Activated naive CD4-positive, alpha-beta T cell treated with anti-CD3 and anti-CD28 coated beads, Interleukin-2, amount 50 U/mL, for 24 hours (primary cell): ENCODE data around the gene GLYATL1B.
"Not testable (repeated sequence)": the region's sequence is repeated elsewhere in the genome, so short reads cannot be mapped to it uniquely, and the experiment has no call there.

Source experiments
- H3K27ac Mint-ChIP-seq: one replicate; pipeline ENCODE4 v1.8.0; 2021; ENCODE audit warnings: mild to moderate bottlenecking, mixed read lengths
- H3K27me3 Mint-ChIP-seq: one replicate; pipeline ENCODE4 v1.8.0; 2021; ENCODE audit warnings: mixed read lengths
- H3K36me3 Mint-ChIP-seq: one replicate; pipeline ENCODE4 v1.8.0; 2021; ENCODE audit warnings: mixed read lengths
- H3K4me1 Mint-ChIP-seq: one replicate; pipeline ENCODE4 v1.8.0; 2021; ENCODE audit warnings: mixed read lengths
- H3K4me3 Mint-ChIP-seq: one replicate; pipeline ENCODE4 v1.8.0; 2021; ENCODE audit warnings: mild to moderate bottlenecking, mixed read lengths
- H3K9me3 Mint-ChIP-seq: one replicate; pipeline ENCODE4 v1.8.0; 2021; ENCODE audit warnings: mixed read lengths

GLYATL1B gene

DNA sequence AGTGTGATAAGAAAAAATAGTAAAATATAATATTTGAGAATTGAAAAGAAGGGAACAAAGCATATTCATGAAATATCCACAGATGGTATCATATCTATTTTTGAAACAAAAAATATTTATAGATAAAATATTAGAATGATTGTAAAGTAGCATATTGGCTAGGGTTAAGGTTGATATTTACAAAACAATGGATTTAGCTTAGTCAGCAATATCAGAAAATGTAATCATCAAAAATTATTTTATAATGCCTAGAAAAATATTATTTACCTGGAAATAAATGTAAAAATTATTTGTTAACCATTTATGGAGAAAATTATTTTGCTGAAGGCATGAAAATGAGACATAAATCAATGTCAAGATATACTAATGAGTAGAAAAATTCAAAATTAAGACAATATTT is 33.7 kb downstream of the GLYATL1B start:
- H3K36me3 Mint-ChIP-seq: peaks cover 2% of the 10 kb centered on the region
- no peaks in the 10 kb centered on the region for H3K27me3 Mint-ChIP-seq
- no peak overlapping the region for H3K27ac Mint-ChIP-seq
- no peak overlapping the region for H3K4me3 Mint-ChIP-seq
- H3K9me3 Mint-ChIP-seq: no peaks in the 10 kb centered on the region
- no peaks in the 10 kb centered on the region for H3K4me1 Mint-ChIP-seq

DNA sequence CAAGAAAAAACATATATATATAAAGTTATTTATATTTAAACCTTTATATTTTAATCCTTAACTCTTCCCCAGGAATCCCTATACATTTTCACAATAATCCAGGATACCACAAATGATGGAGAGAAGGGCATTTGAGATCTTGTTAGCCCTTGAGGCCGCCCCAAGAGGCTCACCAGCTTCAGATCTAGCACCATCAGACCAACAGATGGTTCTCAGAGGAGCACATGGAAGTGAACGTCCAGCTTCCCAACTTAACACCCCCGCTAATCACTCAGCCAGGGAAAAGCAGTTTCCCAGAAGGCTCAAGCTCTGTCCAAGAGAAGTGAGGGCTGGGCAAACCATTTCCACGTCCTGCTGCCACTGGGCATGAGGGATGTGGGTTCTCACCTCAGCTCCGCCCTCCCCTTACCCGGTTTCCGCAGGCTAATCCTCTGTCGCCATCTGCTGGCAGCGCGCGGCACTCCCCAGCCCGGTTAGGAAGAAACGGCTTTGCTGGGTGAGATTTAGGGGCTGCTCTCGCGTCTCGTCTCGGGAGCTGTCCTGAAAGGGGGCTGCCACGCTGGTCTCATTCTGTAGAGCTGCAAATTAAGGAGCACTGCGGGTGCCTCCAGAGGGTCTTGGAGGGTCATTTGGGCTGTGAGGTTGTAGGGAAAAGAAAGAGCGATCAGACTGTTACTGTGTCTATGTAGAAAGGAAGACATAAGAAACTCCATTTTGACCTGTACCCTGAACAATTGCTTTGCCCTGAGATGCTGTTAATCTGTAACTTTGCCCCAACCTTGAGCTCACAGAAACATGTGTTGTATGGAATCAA is 49.7 kb downstream of the GLYATL1B start:
- Mint-ChIP-seq H3K27me3 (no peaks in the 10 kb centered on the region), H3K4me3 (peak overlapping the region; percentile 68), H3K9me3 (peaks cover 7% of the 10 kb centered on the region), H3K36me3 (peaks cover 19% of the 10 kb centered on the region), H3K4me1 (peaks cover 9% of the 10 kb centered on the region), H3K27ac (peak overlapping the region; percentile 85)

DNA sequence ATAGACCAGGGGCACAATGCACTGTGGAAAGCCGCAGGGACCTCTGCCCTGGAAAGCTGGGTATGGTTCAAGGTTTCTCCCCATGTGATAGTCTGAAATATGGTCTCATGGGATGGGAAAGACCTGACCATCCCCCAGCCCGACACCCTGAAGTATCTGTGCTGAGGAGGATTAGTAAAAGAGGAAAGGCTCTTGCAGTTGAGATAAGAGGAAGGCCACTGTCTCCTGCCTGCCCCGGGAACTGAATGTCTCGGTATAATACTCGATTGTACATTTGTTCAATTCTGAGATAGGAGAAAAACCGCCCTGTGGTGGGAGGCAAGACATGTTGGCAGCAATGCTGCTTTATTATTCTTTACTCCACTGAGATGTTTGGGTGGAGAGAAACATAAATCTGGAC is 50.4 kb downstream of the GLYATL1B start:
- H3K9me3 Mint-ChIP-seq, H3K27me3 Mint-ChIP-seq, H3K27ac Mint-ChIP-seq, H3K4me3 Mint-ChIP-seq: not testable (repeated sequence)
- Mint-ChIP-seq H3K36me3 (peaks cover 15% of the 10 kb centered on the region), H3K4me1 (peaks cover 16% of the 10 kb centered on the region)

DNA sequence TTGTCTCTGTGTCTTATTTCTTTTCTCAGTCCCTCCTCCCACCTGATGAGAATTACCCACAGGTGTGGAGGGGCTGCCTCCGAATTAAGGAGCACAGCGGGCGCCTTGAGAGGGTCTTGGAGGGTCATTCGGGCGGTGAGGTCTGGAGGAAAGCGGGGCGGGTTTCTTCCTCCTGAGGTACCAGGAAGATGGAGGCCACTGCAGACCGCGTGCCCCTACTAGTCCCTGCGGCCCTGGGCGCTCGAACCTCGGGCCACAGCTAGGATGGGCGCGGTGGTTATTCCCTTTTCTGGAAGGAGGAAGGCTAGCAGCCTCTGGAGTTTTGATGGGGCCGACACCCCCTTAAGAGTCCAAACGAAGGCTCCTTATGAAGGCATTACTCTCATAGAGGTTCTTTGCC is 51.1 kb downstream of the GLYATL1B start:
- peaks cover 13% of the 10 kb centered on the region for H3K36me3 Mint-ChIP-seq
- no peaks in the 10 kb centered on the region for H3K27me3 Mint-ChIP-seq
- no peak overlapping the region for H3K4me3 Mint-ChIP-seq
- peaks cover 2% of the 10 kb centered on the region for H3K9me3 Mint-ChIP-seq
- H3K27ac Mint-ChIP-seq: no peak overlapping the region
- peaks cover 22% of the 10 kb centered on the region for H3K4me1 Mint-ChIP-seq

DNA sequence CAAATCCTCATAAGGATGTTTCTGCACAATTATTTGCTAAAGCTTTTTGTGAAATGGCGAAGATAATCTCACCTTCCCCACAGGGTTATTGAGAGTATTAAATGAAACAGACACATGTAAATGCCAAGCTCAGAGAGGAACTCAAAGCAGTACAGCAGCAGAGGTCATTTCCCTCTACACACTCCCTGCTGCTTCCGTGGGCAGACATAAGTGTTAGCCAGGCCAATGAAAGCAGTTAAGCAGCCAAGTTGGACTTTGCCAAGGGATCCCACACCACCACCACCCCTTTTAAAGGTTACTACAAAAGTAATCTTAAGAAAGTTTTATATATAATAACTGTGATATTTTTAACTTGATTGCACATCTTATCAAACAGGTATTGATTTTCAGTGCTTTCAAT is 52.5 kb downstream of the GLYATL1B start:
- Mint-ChIP-seq H3K27me3 (no peaks in the 10 kb centered on the region), H3K4me3 (no peak overlapping the region), H3K9me3 (no peaks in the 10 kb centered on the region), H3K36me3 (peaks cover 3% of the 10 kb centered on the region), H3K4me1 (peaks cover 36% of the 10 kb centered on the region), H3K27ac (no peak overlapping the region)

DNA sequence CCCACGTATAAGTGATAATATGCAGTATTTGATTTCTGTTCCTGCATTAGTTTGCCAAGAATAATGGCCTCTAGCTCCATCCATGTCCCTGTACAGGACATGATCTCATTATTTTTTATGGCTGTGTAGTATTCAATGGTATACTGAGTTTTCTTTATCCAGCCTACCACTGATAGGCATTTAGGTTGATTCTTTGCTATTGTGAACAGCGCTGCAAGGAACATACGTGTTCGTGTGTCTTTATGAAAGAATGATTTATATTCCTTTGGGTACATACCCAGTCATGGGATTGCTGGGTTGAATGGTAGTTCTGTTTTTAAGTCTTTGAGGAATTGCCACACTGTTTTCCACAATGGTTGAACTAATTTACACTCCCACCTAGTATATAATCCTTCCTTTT is 55.1 kb downstream of the GLYATL1B start:
- Mint-ChIP-seq H3K36me3 (no peaks in the 10 kb centered on the region), H3K27me3 (no peaks in the 10 kb centered on the region), H3K4me1 (peaks cover 50% of the 10 kb centered on the region)

DNA sequence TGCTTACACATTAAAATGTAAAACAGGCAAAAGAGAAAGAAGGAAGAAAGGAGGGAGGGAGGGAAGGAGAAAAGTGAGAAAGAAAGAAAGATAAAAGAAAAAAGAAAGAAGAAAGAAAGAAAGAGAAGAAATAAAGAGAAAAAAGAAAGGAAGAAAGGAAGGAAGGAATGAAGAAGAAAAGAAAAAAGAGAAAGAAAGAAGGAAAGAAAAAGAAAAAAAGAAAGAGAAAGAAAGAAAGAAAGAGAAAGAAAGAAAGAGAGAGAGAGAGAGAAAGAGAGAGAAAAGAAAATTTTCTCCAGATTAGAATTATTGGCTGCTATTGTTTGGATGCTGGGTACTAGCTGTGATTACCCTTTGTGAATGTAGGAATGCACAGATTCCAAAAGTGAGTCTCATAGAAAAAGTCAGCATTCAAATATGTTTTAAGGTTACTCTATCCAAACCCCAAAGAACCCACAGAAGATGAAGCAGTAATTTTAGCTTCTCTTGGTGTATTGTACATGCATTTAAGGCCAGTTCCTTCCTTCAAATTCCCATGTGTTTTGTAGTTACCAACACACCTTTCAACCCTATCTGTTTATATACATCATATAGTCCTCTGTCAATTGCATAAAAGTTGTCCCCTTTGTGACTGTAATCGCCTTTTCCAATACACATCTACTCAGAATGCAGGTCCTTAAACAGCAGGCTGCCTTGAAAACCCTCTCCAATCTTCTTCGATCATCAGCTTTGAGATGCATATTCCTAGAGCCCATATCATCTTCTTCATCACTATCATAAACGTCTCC is 55.8 kb downstream of the GLYATL1B start:
- Mint-ChIP-seq H3K27ac (peak overlapping the region; percentile 92), H3K9me3 (no peaks in the 10 kb centered on the region), H3K4me1 (peaks cover 48% of the 10 kb centered on the region), H3K27me3 (no peaks in the 10 kb centered on the region), H3K4me3 (peak overlapping the region; percentile 96), H3K36me3 (no peaks in the 10 kb centered on the region)

More for the DNA sequence above, 55.1 kb downstream of the GLYATL1B start:
- Mint-ChIP-seq H3K27ac (no peak overlapping the region), H3K9me3 (no peaks in the 10 kb centered on the region), H3K4me3 (peak overlapping the region; percentile 96)

DNA sequence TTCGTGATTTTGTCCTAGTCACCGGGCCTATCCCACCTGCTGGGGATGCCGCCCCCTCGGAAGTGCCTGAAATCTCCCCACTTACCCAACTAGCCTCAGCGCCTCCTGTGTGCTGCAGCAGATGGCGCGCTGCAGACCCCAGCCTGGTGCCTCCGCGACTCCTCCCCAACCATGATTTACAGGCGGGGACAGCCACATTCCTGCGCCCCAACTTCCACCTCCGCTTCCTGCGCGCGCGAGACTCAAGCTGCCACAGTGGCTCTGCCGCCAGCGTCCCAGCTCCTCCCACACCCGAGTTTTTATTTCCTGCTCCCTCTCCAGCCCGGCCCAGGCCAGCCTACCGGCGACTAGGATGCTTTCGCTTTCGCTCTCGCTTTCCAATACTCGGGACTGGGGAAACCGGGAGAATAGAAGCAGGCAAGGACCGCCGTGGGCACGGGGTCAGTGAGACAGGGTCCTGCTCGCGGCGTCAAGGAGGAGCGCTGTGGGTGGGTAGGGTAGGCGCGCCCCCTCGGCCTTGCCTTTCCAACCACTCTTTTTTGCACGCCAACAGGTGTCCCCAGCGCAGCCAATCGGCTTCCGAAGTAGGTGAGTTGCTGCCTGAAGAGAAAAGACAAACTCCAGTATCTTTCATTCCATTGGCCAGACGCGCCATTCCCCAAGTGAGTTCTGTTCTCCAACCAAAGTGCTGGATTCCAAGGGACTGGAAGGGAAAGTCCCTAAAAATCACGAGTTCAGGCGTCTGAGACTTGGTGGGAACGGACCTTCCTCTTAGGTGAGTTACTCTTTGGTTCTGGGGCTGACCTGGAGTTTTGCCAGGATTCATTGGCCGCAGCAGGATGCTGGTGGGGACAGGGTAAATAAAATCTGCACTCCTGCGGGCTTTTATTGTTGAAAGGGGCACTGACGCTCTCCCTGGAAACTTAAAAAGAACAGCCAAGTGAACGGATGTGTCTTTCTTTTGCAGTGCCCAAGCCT is 56.7 kb downstream of the GLYATL1B start, which contains the start of gene FAM111A:
Gene FAM111A, plus strand, starts transcription at position 327 of the 978 bp plus-strand sequence. CDS start 6,017 bp downstream, outside the sequence.
- H3K4me3 Mint-ChIP-seq: peak within 1 kb of the TSS; percentile 96
- peaks cover 48% of the 10 kb centered on the region for H3K4me1 Mint-ChIP-seq
- H3K27ac Mint-ChIP-seq: peak within 1 kb of the TSS; percentile 92
- no peaks in the 10 kb centered on the region for H3K27me3 Mint-ChIP-seq
- peaks cover 1% of the 10 kb centered on the region for H3K36me3 Mint-ChIP-seq
- H3K9me3 Mint-ChIP-seq: no peaks in the 10 kb centered on the region

DNA sequence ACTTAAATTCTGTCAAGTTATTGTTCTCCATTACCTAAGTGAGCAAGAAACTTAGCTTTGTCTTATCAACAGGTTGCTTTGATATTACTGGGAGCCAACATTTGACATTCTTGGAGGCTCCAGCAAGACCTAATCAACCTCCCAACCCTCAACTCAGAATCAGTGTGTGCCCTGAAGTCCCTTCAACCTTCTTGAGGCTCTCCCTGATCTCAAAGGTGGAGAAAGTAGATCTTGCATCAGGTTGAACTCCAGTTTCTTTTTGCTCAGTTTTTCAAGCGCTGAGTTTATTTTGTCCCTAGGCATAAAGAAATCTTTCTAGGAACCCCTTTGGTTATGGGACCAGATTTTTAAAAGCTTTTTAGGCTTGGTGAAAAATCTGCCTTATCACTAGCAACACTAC is 58.0 kb downstream of the GLYATL1B start:
- peak overlapping the region; percentile 92 for H3K27ac Mint-ChIP-seq
- no peaks in the 10 kb centered on the region for H3K27me3 Mint-ChIP-seq
- H3K4me1 Mint-ChIP-seq: peaks cover 48% of the 10 kb centered on the region

More for the DNA sequence above, 58.0 kb downstream of the GLYATL1B start:
- Mint-ChIP-seq H3K4me3 (peak overlapping the region; percentile 96), H3K9me3 (no peaks in the 10 kb centered on the region), H3K36me3 (peaks cover 2% of the 10 kb centered on the region)
